Measurements from ENCODE around the gene SAMD4B. TPM values are rescaled to one million over a fixed set of nuclear protein-coding genes. Genes with fewer than 3 reads are reported as not detected.

SAMD4B gene
- total and polyA plus RNA-seq, 9 of the 15 experiments (the other 6 are each of a cell fraction or from before 2014, with no cell fraction given): 3.4 to 90.5 (median 38.0) TPM

DNA sequence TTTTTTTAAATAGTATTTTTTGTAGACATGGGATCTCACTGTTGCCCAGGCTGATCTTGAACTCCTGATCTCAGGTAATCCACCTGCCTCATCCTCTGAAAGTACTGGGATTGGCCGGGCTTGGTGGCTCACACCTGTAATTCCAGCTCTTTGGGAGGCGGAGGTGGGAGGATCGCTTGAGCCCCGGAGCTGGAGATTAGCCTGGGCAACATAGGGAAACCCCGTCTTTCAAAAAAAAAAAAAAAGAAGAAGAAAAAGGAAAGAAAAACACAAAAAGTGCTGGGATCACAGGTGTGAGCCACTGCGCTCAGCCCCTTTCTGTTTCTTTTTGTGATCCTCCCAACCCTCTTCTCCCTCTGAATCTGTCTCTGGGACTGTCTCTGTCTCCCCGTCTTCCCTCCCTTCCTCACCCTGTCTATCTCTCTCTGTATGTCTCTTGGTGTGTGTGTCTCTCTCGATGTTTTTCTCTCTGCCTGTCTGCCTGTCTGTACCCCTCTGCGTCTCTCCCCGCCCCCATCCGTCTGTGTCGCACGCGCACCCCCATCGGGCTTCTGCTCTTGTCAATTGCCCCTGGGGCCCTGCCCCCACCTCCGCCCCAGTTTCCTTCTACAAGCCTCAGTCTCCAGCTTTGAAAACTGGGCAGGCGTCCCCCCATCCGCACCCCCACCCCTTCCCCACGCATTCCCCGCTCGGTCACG lies 63.9 kb downstream of the SAMD4B start (continued):
- TF ChIP-seq SNRNP70 (optimal IDR thresholded peaks at IDR 0.05; ENCODE audit: low read depth, low read length): no peak
- TF ChIP-seq, protein P1, sequence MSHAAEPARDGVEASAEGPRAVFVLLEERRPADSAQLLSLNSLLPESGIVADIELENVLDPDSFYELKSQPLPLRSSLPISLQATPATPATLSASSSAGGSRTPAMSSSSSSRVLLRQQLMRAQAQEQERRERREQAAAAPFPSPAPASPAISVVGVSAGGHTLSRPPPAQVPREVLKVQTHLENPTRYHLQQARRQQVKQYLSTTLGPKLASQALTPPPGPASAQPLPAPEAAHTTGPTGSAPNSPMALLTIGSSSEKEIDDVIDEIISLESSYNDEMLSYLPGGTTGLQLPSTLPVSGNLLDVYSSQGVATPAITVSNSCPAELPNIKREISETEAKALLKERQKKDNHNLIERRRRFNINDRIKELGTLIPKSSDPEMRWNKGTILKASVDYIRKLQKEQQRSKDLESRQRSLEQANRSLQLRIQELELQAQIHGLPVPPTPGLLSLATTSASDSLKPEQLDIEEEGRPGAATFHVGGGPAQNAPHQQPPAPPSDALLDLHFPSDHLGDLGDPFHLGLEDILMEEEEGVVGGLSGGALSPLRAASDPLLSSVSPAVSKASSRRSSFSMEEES (CRISPR knock-in tag; IDR thresholded peaks at IDR 0.05): no peak
- no peak for TF ChIP-seq STAG1 (CRISPR knock-in tag; IDR thresholded peaks at IDR 0.05; ENCODE audit: borderline replicate concordance)
- 0 out of 2 replicates have a peak, but pooled peaks have one; percentile 32 for TF ChIP-seq BCOR (IDR thresholded peaks at IDR 0.05)
- TF ChIP-seq, protein P2, sequence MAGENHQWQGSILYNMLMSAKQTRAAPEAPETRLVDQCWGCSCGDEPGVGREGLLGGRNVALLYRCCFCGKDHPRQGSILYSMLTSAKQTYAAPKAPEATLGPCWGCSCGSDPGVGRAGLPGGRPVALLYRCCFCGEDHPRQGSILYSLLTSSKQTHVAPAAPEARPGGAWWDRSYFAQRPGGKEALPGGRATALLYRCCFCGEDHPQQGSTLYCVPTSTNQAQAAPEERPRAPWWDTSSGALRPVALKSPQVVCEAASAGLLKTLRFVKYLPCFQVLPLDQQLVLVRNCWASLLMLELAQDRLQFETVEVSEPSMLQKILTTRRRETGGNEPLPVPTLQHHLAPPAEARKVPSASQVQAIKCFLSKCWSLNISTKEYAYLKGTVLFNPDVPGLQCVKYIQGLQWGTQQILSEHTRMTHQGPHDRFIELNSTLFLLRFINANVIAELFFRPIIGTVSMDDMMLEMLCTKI (IDR thresholded peaks at IDR 0.05; ENCODE audit: partially characterized antibody): no peak
- no peak for TF ChIP-seq TGIF2 (CRISPR knock-in tag; IDR thresholded peaks at IDR 0.05)
- TF ChIP-seq, protein P3, sequence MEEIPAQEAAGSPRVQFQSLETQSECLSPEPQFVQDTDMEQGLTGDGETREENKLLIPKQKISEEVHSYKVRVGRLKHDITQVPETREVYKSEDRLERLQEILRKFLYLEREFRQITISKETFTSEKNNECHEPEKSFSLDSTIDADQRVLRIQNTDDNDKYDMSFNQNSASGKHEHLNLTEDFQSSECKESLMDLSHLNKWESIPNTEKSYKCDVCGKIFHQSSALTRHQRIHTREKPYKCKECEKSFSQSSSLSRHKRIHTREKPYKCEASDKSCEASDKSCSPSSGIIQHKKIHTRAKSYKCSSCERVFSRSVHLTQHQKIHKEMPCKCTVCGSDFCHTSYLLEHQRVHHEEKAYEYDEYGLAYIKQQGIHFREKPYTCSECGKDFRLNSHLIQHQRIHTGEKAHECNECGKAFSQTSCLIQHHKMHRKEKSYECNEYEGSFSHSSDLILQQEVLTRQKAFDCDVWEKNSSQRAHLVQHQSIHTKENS (CRISPR knock-in tag; IDR thresholded peaks at IDR 0.05): no peak
- peak; percentile 44; the same call in 1 of the 2 replicates for TF ChIP-seq EGR1 (conservative IDR thresholded peaks at IDR 0.05)
- TF ChIP-seq, protein P4, sequence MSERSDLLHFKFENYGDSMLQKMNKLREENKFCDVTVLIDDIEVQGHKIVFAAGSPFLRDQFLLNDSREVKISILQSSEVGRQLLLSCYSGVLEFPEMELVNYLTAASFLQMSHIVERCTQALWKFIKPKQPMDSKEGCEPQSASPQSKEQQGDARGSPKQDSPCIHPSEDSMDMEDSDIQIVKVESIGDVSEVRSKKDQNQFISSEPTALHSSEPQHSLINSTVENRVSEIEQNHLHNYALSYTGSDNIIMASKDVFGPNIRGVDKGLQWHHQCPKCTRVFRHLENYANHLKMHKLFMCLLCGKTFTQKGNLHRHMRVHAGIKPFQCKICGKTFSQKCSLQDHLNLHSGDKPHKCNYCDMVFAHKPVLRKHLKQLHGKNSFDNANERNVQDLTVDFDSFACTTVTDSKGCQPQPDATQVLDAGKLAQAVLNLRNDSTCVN (CRISPR knock-in tag; IDR thresholded peaks at IDR 0.05): peak; percentile 65; the same call in 1 of the 2 replicates
- no peak for TF ChIP-seq HNRNPL (IDR thresholded peaks at IDR 0.05; ENCODE audit: low read depth, low read length)
- peak; percentile 15; the same call in 1 of the 2 replicates for TF ChIP-seq BHLHE40 (IDR thresholded peaks at IDR 0.05; ENCODE audit: low read length)
- no peak for TF ChIP-seq PHTF2 (CRISPR knock-in tag; IDR thresholded peaks at IDR 0.05)
- TF ChIP-seq, protein P5, sequence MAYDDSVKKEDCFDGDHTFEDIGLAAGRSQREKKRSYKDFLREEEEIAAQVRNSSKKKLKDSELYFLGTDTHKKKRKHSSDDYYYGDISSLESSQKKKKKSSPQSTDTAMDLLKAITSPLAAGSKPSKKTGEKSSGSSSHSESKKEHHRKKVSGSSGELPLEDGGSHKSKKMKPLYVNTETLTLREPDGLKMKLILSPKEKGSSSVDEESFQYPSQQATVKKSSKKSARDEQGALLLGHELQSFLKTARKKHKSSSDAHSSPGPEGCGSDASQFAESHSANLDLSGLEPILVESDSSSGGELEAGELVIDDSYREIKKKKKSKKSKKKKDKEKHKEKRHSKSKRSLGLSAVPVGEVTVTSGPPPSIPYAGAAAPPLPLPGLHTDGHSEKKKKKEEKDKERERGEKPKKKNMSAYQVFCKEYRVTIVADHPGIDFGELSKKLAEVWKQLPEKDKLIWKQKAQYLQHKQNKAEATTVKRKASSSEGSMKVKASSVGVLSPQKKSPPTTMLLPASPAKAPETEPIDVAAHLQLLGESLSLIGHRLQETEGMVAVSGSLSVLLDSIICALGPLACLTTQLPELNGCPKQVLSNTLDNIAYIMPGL (CRISPR knock-in tag; IDR thresholded peaks at IDR 0.05): no peak
- TF ChIP-seq, protein P6, sequence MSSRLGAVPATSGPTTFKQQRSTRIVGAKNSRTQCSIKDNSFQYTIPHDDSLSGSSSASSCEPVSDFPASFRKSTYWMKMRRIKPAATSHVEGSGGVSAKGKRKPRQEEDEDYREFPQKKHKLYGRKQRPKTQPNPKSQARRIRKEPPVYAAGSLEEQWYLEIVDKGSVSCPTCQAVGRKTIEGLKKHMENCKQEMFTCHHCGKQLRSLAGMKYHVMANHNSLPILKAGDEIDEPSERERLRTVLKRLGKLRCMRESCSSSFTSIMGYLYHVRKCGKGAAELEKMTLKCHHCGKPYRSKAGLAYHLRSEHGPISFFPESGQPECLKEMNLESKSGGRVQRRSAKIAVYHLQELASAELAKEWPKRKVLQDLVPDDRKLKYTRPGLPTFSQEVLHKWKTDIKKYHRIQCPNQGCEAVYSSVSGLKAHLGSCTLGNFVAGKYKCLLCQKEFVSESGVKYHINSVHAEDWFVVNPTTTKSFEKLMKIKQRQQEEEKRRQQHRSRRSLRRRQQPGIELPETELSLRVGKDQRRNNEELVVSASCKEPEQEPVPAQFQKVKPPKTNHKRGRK (tag; IDR thresholded peaks at IDR 0.05): no peak
- TF ChIP-seq LEF1 (IDR thresholded peaks at IDR 0.05): peak; percentile 17; the same call in 1 of the 2 replicates
- TF ChIP-seq ZNF584 (CRISPR knock-in tag; IDR thresholded peaks at IDR 0.05; ENCODE audit: low read depth): no peak
- no peak for TF ChIP-seq RFX5 (IDR thresholded peaks at IDR 0.05; ENCODE audit: low read depth, low read length)
- no peak for TF ChIP-seq BACH1 (tag; IDR thresholded peaks at IDR 0.05)
- no peak for TF ChIP-seq ARID2 (IDR thresholded peaks at IDR 0.05)

All from K562 (cell line).